ENCODE measurements around the gene MRPL47. TPM values are rescaled to one million over a fixed set of nuclear protein-coding genes. Genes with fewer than 3 reads are reported as not detected.
A peak's percentile ranks its signal among the peaks of the same experiment; 100 is the strongest.

MRPL47 gene
- total and polyA plus RNA-seq, 10 of the 15 experiments (the other 5 are each of a cell fraction or from before 2014, with no cell fraction given), result 40.6 to 237 (median 73.9) TPM

DNA sequence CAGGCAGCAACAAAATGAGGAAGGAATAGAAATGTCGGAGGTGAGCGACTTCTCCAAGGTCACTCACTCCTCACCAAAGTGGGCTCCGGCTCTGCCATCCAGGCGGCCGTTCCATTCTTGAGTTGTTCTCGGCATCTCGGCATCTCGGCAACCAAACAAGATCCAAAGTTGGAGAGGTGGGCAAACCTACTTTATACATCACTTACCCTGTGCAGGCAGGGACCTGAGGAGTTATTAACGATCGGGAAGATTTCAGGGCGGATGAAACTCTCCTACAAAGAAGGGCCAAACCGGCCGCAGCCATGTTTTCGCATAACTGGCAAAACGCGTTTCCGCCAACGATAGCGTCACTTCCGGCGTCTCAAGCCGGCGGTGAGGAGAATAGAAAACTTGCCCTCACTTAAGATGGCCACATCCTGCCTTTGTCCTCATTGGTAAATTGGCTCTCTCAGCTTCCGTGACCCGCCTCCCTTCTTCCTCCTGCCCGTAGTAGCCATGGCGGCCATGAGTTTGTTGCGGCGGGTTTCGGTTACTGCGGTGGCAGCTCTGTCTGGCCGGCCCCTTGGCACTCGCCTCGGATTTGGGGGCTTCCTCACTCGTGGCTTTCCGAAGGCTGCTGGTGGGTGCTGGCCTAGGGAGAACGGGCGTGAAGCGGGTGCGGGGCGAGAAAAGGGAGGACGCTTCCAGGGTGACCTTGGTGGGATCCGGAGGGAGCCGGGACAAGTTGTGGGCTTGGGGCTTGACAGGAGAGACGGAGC lies at the start of gene MRPL47, which contains the start of gene NDUFB5 (continued):
- TF ChIP-seq, protein P1, sequence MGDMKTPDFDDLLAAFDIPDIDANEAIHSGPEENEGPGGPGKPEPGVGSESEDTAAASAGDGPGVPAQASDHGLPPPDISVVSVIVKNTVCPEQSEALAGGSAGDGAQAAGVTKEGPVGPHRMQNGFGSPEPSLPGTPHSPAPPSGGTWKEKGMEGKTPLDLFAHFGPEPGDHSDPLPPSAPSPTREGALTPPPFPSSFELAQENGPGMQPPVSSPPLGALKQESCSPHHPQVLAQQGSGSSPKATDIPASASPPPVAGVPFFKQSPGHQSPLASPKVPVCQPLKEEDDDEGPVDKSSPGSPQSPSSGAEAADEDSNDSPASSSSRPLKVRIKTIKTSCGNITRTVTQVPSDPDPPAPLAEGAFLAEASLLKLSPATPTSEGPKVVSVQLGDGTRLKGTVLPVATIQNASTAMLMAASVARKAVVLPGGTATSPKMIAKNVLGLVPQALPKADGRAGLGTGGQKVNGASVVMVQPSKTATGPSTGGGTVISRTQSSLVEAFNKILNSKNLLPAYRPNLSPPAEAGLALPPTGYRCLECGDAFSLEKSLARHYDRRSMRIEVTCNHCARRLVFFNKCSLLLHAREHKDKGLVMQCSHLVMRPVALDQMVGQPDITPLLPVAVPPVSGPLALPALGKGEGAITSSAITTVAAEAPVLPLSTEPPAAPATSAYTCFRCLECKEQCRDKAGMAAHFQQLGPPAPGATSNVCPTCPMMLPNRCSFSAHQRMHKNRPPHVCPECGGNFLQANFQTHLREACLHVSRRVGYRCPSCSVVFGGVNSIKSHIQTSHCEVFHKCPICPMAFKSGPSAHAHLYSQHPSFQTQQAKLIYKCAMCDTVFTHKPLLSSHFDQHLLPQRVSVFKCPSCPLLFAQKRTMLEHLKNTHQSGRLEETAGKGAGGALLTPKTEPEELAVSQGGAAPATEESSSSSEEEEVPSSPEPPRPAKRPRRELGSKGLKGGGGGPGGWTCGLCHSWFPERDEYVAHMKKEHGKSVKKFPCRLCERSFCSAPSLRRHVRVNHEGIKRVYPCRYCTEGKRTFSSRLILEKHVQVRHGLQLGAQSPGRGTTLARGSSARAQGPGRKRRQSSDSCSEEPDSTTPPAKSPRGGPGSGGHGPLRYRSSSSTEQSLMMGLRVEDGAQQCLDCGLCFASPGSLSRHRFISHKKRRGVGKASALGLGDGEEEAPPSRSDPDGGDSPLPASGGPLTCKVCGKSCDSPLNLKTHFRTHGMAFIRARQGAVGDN (IDR thresholded peaks at IDR 0.05), result no peak
- peak; percentile 90 for TF ChIP-seq CBFB (IDR thresholded peaks at IDR 0.05; ENCODE audit: low read depth)
- TF ChIP-seq SMAD5 (IDR thresholded peaks at IDR 0.05; ENCODE audit: low read depth), result peak; percentile 81; the same call in 1 of the 2 replicates
- TF ChIP-seq BACH1 (IDR thresholded peaks at IDR 0.05; ENCODE audit: borderline replicate concordance), result no peak
- TF ChIP-seq, protein P2, sequence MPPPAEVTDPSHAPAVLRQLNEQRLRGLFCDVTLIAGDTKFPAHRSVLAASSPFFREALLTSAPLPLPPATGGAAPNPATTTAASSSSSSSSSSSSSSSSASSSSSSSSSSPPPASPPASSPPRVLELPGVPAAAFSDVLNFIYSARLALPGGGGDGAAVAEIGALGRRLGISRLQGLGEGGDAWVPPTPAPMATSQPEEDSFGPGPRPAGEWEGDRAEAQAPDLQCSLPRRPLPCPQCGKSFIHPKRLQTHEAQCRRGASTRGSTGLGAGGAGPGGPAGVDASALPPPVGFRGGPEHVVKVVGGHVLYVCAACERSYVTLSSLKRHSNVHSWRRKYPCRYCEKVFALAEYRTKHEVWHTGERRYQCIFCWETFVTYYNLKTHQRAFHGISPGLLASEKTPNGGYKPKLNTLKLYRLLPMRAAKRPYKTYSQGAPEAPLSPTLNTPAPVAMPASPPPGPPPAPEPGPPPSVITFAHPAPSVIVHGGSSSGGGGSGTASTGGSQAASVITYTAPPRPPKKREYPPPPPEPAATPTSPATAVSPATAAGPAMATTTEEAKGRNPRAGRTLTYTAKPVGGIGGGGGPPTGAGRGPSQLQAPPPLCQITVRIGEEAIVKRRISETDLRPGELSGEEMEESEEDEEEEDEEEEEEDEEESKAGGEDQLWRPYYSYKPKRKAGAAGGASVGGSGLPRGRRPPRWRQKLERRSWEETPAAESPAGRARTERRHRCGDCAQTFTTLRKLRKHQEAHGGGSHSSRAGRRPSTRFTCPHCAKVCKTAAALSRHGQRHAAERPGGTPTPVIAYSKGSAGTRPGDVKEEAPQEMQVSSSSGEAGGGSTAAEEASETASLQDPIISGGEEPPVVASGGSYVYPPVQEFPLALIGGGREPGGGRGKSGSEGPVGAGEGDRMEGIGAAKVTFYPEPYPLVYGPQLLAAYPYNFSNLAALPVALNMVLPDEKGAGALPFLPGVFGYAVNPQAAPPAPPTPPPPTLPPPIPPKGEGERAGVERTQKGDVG (CRISPR knock-in tag; IDR thresholded peaks at IDR 0.05), result no peak
- TF ChIP-seq ESRRA (IDR thresholded peaks at IDR 0.05; ENCODE audit: low read length), result peak; percentile 87; the same call in 1 of the 2 replicates
- TF ChIP-seq BCL11A (IDR thresholded peaks at IDR 0.05; ENCODE audit: low read depth, low read length), result no peak
- no peak for TF ChIP-seq ZNF274 (IDR thresholded peaks at IDR 0.05; ENCODE audit: insufficient read depth, insufficient read length)
- no peak for TF ChIP-seq BRCA1 (IDR thresholded peaks at IDR 0.05; ENCODE audit: low read depth, low read length)
- TF ChIP-seq POLR2AphosphoS5 (IDR thresholded peaks at IDR 0.05; ENCODE audit: low read length), result peak; percentile 92
- TF ChIP-seq, protein P3, sequence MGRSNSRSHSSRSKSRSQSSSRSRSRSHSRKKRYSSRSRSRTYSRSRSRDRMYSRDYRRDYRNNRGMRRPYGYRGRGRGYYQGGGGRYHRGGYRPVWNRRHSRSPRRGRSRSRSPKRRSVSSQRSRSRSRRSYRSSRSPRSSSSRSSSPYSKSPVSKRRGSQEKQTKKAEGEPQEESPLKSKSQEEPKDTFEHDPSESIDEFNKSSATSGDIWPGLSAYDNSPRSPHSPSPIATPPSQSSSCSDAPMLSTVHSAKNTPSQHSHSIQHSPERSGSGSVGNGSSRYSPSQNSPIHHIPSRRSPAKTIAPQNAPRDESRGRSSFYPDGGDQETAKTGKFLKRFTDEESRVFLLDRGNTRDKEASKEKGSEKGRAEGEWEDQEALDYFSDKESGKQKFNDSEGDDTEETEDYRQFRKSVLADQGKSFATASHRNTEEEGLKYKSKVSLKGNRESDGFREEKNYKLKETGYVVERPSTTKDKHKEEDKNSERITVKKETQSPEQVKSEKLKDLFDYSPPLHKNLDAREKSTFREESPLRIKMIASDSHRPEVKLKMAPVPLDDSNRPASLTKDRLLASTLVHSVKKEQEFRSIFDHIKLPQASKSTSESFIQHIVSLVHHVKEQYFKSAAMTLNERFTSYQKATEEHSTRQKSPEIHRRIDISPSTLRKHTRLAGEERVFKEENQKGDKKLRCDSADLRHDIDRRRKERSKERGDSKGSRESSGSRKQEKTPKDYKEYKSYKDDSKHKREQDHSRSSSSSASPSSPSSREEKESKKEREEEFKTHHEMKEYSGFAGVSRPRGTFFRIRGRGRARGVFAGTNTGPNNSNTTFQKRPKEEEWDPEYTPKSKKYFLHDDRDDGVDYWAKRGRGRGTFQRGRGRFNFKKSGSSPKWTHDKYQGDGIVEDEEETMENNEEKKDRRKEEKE (IDR thresholded peaks at IDR 0.05), result no peak
- TF ChIP-seq, protein P4, sequence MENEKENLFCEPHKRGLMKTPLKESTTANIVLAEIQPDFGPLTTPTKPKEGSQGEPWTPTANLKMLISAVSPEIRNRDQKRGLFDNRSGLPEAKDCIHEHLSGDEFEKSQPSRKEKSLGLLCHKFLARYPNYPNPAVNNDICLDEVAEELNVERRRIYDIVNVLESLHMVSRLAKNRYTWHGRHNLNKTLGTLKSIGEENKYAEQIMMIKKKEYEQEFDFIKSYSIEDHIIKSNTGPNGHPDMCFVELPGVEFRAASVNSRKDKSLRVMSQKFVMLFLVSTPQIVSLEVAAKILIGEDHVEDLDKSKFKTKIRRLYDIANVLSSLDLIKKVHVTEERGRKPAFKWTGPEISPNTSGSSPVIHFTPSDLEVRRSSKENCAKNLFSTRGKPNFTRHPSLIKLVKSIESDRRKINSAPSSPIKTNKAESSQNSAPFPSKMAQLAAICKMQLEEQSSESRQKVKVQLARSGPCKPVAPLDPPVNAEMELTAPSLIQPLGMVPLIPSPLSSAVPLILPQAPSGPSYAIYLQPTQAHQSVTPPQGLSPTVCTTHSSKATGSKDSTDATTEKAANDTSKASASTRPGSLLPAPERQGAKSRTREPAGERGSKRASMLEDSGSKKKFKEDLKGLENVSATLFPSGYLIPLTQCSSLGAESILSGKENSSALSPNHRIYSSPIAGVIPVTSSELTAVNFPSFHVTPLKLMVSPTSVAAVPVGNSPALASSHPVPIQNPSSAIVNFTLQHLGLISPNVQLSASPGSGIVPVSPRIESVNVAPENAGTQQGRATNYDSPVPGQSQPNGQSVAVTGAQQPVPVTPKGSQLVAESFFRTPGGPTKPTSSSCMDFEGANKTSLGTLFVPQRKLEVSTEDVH (IDR thresholded peaks at IDR 0.05; ENCODE audit: low read depth, partially characterized antibody), result peak; percentile 77
- no peak for TF ChIP-seq SMC3 (IDR thresholded peaks at IDR 0.05; ENCODE audit: borderline replicate concordance, low read length)
- TF ChIP-seq STAT3 (IDR thresholded peaks at IDR 0.05; ENCODE audit: low read depth, low read length), result no peak
- TF ChIP-seq GABPA (IDR thresholded peaks at IDR 0.05; ENCODE audit: low read depth), result peak; percentile 98
- TF ChIP-seq, protein P5, sequence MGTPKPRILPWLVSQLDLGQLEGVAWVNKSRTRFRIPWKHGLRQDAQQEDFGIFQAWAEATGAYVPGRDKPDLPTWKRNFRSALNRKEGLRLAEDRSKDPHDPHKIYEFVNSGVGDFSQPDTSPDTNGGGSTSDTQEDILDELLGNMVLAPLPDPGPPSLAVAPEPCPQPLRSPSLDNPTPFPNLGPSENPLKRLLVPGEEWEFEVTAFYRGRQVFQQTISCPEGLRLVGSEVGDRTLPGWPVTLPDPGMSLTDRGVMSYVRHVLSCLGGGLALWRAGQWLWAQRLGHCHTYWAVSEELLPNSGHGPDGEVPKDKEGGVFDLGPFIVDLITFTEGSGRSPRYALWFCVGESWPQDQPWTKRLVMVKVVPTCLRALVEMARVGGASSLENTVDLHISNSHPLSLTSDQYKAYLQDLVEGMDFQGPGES (IDR thresholded peaks at IDR 0.05), result no peak

Measured in GM12878 (cell line).